Measurements from ENCODE around the gene CFAP97. TPM values are rescaled to one million over a fixed set of nuclear protein-coding genes. Genes with fewer than 3 reads are reported as not detected.

Gene CFAP97
- total and polyA plus RNA-seq, 9 of the 15 experiments (the other 6 are each of a cell fraction or from before 2014, with no cell fraction given), result 17.3 to 57.8 (median 44.4) TPM

DNA sequence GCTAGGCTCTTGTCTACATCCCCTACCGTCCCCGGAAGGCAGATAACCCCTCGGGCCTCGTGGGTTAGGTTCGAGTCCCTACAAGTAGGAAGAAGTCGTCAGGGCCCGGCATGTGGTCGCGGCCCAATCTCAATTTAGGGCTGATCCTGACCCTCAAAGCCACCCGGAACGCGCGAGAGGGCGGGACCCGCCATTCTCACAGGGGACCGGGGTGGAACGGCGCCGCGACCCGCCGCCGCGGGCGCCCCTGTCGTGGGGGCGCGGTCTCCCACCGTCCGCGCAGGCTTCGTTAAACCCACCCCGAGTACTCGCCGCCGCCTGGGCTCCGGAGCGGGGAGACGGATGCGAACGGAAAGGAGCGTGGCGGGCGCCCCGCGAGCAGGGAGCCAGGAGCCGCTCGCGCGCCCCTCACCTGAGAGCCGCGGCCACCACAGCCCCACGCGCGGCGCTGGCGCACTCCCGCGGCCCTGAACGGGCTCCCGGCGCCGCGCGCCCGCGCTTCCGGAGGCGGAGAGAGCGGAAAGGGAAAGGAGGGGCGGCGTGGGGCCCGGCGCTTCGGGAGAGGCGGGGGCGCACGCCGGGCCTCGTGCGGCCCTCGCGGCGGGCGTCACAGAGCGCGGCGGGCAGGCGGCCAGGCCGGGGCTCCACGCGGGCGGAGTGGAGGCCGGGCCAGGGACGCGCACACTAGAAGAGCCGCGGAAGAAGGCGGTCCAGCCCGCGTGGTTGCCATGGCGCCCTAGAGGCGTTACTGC lies at the start of gene CFAP97 (continued):
- TF ChIP-seq, protein P1, sequence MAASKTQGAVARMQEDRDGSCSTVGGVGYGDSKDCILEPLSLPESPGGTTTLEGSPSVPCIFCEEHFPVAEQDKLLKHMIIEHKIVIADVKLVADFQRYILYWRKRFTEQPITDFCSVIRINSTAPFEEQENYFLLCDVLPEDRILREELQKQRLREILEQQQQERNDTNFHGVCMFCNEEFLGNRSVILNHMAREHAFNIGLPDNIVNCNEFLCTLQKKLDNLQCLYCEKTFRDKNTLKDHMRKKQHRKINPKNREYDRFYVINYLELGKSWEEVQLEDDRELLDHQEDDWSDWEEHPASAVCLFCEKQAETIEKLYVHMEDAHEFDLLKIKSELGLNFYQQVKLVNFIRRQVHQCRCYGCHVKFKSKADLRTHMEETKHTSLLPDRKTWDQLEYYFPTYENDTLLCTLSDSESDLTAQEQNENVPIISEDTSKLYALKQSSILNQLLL (CRISPR knock-in tag; IDR thresholded peaks at IDR 0.05; ENCODE audit: borderline replicate concordance), result no peak
- TF ChIP-seq NFIX (CRISPR knock-in tag; IDR thresholded peaks at IDR 0.05; ENCODE audit: low read depth), result no peak
- no peak for TF ChIP-seq TOE1 (IDR thresholded peaks at IDR 0.05; ENCODE audit: borderline replicate concordance)
- no peak for TF ChIP-seq TOE1 (CRISPR knock-in tag; IDR thresholded peaks at IDR 0.05; ENCODE audit: borderline replicate concordance, low read depth)
- TF ChIP-seq LCOR (CRISPR knock-in tag; IDR thresholded peaks at IDR 0.05), result no peak
- TF ChIP-seq USF2 (CRISPR knock-in tag; IDR thresholded peaks at IDR 0.05), result no peak
- 0 out of 2 replicates have a peak, but pooled peaks have one; percentile 9 for TF ChIP-seq ZNF24 (IDR thresholded peaks at IDR 0.05)
- no peak for TF ChIP-seq TAL1 (IDR thresholded peaks at IDR 0.05)
- TF ChIP-seq XRCC3 (IDR thresholded peaks at IDR 0.05), result no peak
- no peak for TF ChIP-seq NKRF (IDR thresholded peaks at IDR 0.05; ENCODE audit: borderline replicate concordance)
- no peak for TF ChIP-seq MCM2 (IDR thresholded peaks at IDR 0.05; ENCODE audit: low read depth)
- peak; percentile 78; the same call in 1 of the 2 replicates for TF ChIP-seq PHF8 (IDR thresholded peaks at IDR 0.05; ENCODE audit: borderline replicate concordance, low read length)
- no peak for TF ChIP-seq PYGO2 (tag; IDR thresholded peaks at IDR 0.05)
- no peak for TF ChIP-seq RFX7 (CRISPR knock-in tag; IDR thresholded peaks at IDR 0.05)
- TF ChIP-seq MTA2 (IDR thresholded peaks at IDR 0.05; ENCODE audit: low read depth), result no peak
- TF ChIP-seq DMBX1 (CRISPR knock-in tag; IDR thresholded peaks at IDR 0.05; ENCODE audit: borderline replicate concordance), result no peak
- TF ChIP-seq SMARCB1 (IDR thresholded peaks at IDR 0.05; ENCODE audit: insufficient read length, low read depth), result no peak
- no peak for TF ChIP-seq RBM34 (IDR thresholded peaks at IDR 0.05; ENCODE audit: borderline replicate concordance, insufficient read depth, low read length)
- no peak for TF ChIP-seq NR0B1 (IDR thresholded peaks at IDR 0.05; ENCODE audit: partially characterized antibody)
- no peak for TF ChIP-seq MTA1 (IDR thresholded peaks at IDR 0.05; ENCODE audit: borderline replicate concordance)
- TF ChIP-seq RBM39 (optimal IDR thresholded peaks at IDR 0.05; ENCODE audit: low read depth, low read length), result no peak
- TF ChIP-seq ZNF695 (CRISPR knock-in tag; IDR thresholded peaks at IDR 0.05), result no peak
- no peak for TF ChIP-seq HDAC1 (IDR thresholded peaks at IDR 0.05)
